ENCODE data around the gene MSI2. TPM values are rescaled to one million over a fixed set of nuclear protein-coding genes. Genes with fewer than 3 reads are reported as not detected.

Gene MSI2
- polyA plus RNA-seq, 1 of the 3 experiments (the other 2 are of a cell fraction) = 24.1 TPM

- Histone ChIP-seq H3K9ac (peak overlapping the region; percentile 53), H3K79me2 (ENCODE audit: insufficient read depth) (no peaks in the 10 kb centered on the region), H3K4me3 (ENCODE audit: low read depth in 2 of 2, low read length in 1 of 2) (no peak overlapping the region), H3F3A (replicated peaks; ENCODE audit: insufficient read depth) (peaks cover 6% of the 10 kb centered on the region), H3K4me1 (ENCODE audit: control insufficient read depth in 1 of 2, insufficient read depth in 2 of 2, low read depth in 1 of 2, low read length in 1 of 2) (peaks cover 25 to 47% of the 10 kb centered on the region in 2 experiments; a peak in 3 of 4 replicates), H3K36me3 (replicated peaks in 1 of 2; ENCODE audit: control insufficient read depth in 1 of 2, insufficient read depth in 2 of 2, low read length in 1 of 2) (no peaks in the 10 kb centered on the region), H3K27ac (ENCODE audit: low read depth in 2 of 2, low read length in 1 of 2) (peak overlapping the region in 1 of 2 experiments; percentile 65; a peak in 3 of 4 replicates), H3K4me2 (peak overlapping the region; percentile 52), H3K27me3 (ENCODE audit: insufficient read depth) (no peaks in the 10 kb centered on the region), H4K20me1 (ENCODE audit: insufficient read depth) (no peaks in the 10 kb centered on the region), H2AFZ (ENCODE audit: low read depth) (no peak overlapping the region), H3K9me3 (no peaks in the 10 kb centered on the region), H3K9me2 (no peaks in the 10 kb centered on the region)
- TF ChIP-seq FOSL2 (IDR thresholded peaks at IDR 0.05; ENCODE audit: borderline replicate concordance, low read depth) (no peak; the same call in 1 of the 2 replicates), RCOR1 (IDR thresholded peaks at IDR 0.05; ENCODE audit: low read length) (no peak), PBX3 (IDR thresholded peaks at IDR 0.05) (no peak; the same call in 1 of the 2 replicates), CTCF (IDR thresholded peaks at IDR 0.05) (no peak), TCF12 (IDR thresholded peaks at IDR 0.05) (peak; percentile 46; the same call in 1 of the 2 replicates), EP300 (IDR thresholded peaks at IDR 0.05; ENCODE audit: borderline replicate concordance in 1 of 2, low read depth in 1 of 2, low read length in 1 of 2) (peak in 1 of 2 experiments; percentile 55; a peak in 1 of 4 replicates), GABPA (IDR thresholded peaks at IDR 0.05; ENCODE audit: low read depth) (no peak), RFX5 (IDR thresholded peaks at IDR 0.05; ENCODE audit: low read length) (no peak), YY1 (IDR thresholded peaks at IDR 0.05; ENCODE audit: low read depth) (no peak), TEAD4 (IDR thresholded peaks at IDR 0.05; ENCODE audit: borderline replicate concordance, insufficient read depth) (no peak), NFIC (IDR thresholded peaks at IDR 0.05; ENCODE audit: borderline replicate concordance) (0 out of 2 replicates have a peak, but pooled peaks have one; percentile 7), RXRA (IDR thresholded peaks at IDR 0.05; ENCODE audit: borderline replicate concordance, low read depth) (no peak), MAX (IDR thresholded peaks at IDR 0.05; ENCODE audit: low read depth) (peak; percentile 59; the same call in 1 of the 2 replicates), JUND (IDR thresholded peaks at IDR 0.05) (no peak)
- no peak for DNase-seq
- 58% methylated on average over 9 of the region's 9 CpGs for WGBS (ENCODE audit: low lambda C conversion rate)
- ChIA-PET POLR2A (no interaction called here), CTCF (no interaction called here)
These were observed 207.0 kb downstream of the MSI2 start for GRCh38 chr17:57463103-57463885.
